ENCODE measurements around the gene PHACTR3.

DNA sequence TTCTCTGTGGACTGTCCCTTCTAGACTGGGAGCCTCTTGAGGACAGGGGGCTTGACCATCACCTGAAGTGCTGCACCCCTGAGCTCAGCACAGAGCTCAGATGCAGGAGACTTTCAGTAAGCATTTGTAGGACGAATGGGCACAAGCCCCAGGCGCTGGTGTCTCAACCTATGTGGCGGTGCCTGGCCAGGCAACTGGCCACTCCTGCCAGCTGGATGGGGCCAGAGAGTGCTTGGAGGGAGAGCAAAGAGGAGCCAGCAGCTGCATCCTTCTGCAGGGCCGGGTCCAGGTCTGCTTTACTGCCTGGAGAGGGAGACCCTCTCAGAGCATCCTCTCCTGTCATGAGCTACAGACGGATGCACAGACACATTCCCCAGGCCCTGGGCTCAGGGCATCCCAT, 4.5 kb downstream of the PHACTR3 start:
- TF ChIP-seq, protein P1, sequence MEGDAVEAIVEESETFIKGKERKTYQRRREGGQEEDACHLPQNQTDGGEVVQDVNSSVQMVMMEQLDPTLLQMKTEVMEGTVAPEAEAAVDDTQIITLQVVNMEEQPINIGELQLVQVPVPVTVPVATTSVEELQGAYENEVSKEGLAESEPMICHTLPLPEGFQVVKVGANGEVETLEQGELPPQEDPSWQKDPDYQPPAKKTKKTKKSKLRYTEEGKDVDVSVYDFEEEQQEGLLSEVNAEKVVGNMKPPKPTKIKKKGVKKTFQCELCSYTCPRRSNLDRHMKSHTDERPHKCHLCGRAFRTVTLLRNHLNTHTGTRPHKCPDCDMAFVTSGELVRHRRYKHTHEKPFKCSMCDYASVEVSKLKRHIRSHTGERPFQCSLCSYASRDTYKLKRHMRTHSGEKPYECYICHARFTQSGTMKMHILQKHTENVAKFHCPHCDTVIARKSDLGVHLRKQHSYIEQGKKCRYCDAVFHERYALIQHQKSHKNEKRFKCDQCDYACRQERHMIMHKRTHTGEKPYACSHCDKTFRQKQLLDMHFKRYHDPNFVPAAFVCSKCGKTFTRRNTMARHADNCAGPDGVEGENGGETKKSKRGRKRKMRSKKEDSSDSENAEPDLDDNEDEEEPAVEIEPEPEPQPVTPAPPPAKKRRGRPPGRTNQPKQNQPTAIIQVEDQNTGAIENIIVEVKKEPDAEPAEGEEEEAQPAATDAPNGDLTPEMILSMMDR (IDR thresholded peaks at IDR 0.05; ENCODE audit: insufficient read depth, low read depth, low read length), result no peak
- no peak for TF ChIP-seq EZH2 (IDR thresholded peaks at IDR 0.05; ENCODE audit: insufficient read depth, low read length)

Data from astrocyte (in vitro differentiated cells and primary cell).